Neural cell (in vitro differentiated cells): ENCODE measurements around the gene CELSR1.

ENCODE experiments used
- CTCF ChIP-seq: fragments of 450-650 bp; IDR thresholded peaks from 2 replicates; pipeline ENCODE4 v1.5.1; 2014; ENCODE audit warnings: antibody characterized with exemption, mild to moderate bottlenecking, moderate library complexity; ENCODE audit not compliant: poor library complexity, severe bottlenecking
- EZH2 ChIP-seq: fragments of 200-600, 300-800 bp; shearing (Covaris generic), sonication (generic); IDR thresholded peaks from 2 replicates; pipeline ENCODE4 v1.6.1; 2014; ENCODE audit warnings: antibody characterized with exemption, low read length, borderline replicate concordance, mild to moderate bottlenecking; ENCODE audit not compliant: insufficient read depth, poor library complexity, severe bottlenecking
- SMC3 ChIP-seq: fragments of 450-650 bp; conservative IDR thresholded peaks from 2 replicates; pipeline ENCODE4 v1.6.1; 2014; ENCODE audit warnings: antibody characterized with exemption, mild to moderate bottlenecking, moderate library complexity; ENCODE audit not compliant: poor library complexity

- TF ChIP-seq EZH2, result no peak
- no peak for TF ChIP-seq SMC3
- no peak for TF ChIP-seq CTCF
Measured at GRCh38 chr22:46512683-46513082, 24.7 kb downstream of the CELSR1 start.
